Prostate gland (tissue), 2 donors: ENCODE results near the gene CC2D2B.

Experiments used
- CTCF ChIP-seq, 4 experiments: fragments of 200-600 bp in 2 of 4; fragments of 450-650 bp in 2 of 4; sonication (generic) in 2 of 4; IDR thresholded peaks; 1 replicate in 3 of 4; 2 replicates in 1 of 4; pipeline ENCODE4 v1.5.1; 2016 to 2019; ENCODE audit warnings: antibody characterized with exemption in 4 of 4, mild to moderate bottlenecking in 2 of 4, moderate library complexity in 2 of 4
- POLR2AphosphoS5 ChIP-seq: sonication (generic); formaldehyde crosslinking; IDR thresholded peaks from one replicate; pipeline ENCODE4 v1.6.1; 2017; ENCODE audit warnings: antibody characterized with exemption

GRCh38 chr10:96075977-96076376 lies 168.2 kb downstream of the CC2D2B start:
- TF ChIP-seq CTCF (IDR thresholded peaks at IDR 0.05) (no peak), POLR2AphosphoS5 (no peak)
